ENCODE data around the gene LRIG1.

Gene LRIG1

GRCh38 chr3:66386011-66386924, 114.6 kb downstream of the LRIG1 start:
- DNase-seq (ENCODE audit: low read depth, low spot score): no peak

DNA sequence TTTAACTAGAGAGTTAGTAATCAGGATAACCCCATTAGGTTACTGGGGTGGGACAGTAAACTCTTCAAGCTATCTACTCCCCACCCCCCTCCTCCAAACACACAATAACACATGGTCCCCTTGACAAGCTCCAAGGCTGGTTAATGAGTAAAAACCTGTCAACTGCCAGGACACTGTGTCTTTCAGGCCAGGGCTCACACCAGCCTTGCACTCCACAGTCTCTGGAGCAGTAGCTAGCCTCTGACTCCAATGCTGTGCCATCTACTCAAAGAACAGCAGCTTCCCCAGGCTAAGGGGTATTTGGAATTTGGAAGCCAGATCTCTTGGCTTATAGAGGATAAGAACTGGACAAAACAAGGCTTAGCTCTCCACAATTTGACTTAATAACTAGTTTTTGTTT, 115.8 kb downstream of the LRIG1 start:
- DNase-seq (ENCODE audit: low read depth, low spot score): no peak

DNA sequence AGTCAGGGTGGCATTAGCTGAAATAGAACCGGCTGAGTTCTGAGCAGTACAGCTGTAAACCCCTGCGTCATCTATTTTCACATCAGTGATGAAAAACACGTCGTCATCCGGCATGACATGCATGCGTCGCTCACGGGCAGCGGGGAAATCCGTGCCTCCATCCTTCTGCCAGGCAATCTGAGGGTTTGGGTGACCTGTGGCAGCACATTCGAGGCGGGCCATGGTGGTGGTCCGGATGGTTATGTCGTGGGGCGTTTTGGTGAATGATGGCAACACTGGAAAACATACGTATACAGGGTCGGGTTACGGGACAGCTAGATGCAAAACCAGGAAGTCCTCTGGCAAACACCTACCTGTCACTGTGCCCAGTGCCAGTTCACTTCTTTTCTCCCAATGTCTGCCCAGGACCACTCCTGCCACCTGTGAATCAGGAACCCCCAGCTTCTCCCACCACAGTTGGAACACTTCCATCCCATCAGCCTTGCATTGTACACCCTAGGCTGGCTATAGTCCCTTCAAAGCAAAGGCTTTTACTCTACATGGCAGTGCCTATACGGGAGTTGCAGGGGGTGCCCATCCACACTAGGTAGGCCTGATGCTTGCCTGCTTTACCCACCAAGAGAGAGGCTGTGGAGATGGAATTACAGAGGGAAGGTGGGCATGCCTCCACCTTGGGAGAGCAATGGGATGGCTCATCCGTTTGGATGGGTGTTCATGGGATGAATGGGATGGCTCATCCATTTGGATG, 116.7 kb downstream of the LRIG1 start:
- no peak for DNase-seq (ENCODE audit: low read depth, low spot score)

GRCh38 chr3:66383023-66383422, 117.8 kb downstream of the LRIG1 start:
- DNase-seq (ENCODE audit: low read depth, low spot score): no peak

DNA sequence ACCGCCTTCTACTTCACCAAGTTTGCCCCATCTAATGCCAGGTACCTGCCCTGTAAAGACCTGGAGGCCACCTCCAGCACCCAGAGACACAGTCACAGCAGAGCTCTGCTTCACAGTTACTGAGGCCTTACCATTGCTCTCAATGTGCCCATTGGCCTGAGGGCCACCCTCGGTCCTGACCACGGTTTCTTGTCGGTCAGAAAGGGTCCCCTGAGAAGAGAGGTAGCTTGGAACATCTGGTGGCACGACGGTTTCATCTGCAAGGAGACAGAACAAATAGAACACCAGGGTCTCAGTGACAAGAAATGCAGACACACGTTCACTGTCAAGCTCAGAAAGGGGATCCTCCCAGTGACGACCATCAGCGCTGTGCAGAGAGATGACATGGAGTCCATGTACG, 118.7 kb downstream of the LRIG1 start:
- DNase-seq (ENCODE audit: low read depth, low spot score): no peak

DNA sequence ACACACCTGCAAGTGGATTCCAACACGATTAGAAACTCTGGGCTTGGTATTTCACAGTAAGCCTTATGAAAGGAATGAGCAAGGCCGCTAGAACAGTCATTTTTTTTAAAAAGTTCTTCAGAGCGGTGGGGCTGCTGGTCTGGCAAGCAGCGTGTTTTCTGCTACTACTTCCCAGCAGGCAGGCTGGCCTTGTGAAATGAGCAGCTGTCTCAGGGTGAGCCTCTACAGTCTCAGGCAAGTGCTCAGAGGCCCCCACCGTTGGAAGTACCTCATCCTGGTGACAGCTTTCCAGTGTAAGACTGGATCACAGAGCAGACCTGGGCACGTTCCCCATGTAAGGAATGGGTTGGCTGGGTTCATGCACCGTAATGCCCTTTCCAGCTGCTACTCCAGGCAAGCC, 119.2 kb downstream of the LRIG1 start:
- DNase-seq (ENCODE audit: low read depth, low spot score): no peak

GRCh38 chr3:66380200-66380932, 120.5 kb downstream of the LRIG1 start:
- DNase-seq (ENCODE audit: low read depth, low spot score): no peak

DNA sequence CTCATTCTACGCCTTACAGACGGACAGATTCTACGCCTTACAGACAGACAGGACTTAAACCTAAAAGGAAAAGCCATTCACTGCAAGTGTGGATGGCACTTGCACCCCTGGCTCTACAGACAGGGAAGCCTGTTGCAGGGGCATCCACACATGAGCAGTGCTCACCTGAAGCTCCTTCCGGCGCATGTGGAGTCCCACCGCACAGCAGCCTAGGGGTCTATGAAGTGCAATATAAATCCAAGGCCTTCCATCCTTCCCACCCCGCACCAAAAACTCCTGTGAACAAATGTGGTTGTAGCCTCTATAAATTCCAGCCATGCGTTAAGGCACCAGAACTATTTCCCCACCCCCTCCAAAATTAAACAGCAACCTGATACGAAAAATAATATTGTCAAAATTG, 121.3 kb downstream of the LRIG1 start:
- no peak for DNase-seq (ENCODE audit: low read depth, low spot score)

GRCh38 chr3:66378256-66378655, 122.6 kb downstream of the LRIG1 start:
- DNase-seq (ENCODE audit: low read depth, low spot score): no peak

- DNase-seq (ENCODE audit: low read depth, low spot score): no peak
These were observed 123.0 kb downstream of the LRIG1 start for GRCh38 chr3:66377800-66378199.

GRCh38 chr3:66376568-66376967, 124.3 kb downstream of the LRIG1 start:
- no peak for DNase-seq (ENCODE audit: low read depth, low spot score)

DNA sequence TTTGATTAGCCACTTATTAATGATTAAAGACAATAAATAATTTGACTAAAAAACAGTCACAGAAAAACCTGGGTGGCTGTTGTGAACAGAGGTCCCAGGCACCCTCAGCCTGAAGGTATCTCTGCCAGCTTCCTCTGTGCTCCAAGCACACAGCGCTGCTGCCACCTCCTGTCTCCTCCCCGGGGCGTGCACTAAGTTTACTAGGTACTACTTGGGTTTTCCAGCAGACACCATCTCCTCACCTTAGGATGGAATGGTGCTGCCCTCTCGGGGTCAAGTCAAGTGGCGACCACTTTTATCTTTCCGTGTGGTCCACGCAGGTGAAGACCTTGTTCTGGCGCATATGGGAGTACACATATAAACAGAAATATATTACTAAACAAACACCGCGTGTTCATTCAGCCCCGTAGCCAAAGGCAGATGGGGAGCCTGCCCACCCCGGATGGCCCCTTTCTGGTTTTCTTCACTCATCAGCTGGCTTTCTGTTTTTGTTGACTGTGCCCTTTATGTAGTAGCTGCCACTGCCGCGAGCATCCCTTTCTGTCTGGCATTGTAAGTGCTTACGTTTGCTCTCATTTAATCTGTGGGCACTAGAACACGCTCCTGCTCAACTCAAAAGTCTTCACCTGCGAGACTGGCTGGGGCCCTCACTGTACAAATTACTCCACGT, 128.0 kb downstream of the LRIG1 start:
- DNase-seq (ENCODE audit: low read depth, low spot score): no peak

DNA sequence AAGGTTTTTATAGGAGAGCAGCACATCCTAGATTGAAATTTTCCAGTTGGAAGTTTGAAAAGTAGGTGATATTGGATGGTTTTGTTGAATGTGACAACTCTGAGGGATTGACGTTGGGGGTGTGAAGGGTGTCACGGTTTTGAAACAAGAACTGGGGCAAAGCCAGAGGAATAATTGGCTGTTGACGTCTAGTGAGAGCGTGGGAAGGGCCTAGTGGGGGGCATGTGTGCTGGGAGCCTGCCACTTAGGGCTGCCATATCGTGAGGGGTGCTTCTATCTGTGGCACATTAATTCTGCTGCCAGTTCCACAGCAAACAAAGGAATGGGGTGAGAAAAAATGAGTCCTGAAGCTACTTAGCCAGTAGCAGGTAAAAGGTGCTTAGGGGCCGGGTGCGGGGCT, 129.4 kb downstream of the LRIG1 start:
- no peak for DNase-seq (ENCODE audit: low read depth, low spot score)

- DNase-seq (ENCODE audit: low read depth, low spot score): no peak
These were observed 130.6 kb downstream of the LRIG1 start for GRCh38 chr3:66370179-66370578.

- DNase-seq (ENCODE audit: low read depth, low spot score): no peak
These were observed 132.8 kb downstream of the LRIG1 start for GRCh38 chr3:66367979-66368378.

DNA sequence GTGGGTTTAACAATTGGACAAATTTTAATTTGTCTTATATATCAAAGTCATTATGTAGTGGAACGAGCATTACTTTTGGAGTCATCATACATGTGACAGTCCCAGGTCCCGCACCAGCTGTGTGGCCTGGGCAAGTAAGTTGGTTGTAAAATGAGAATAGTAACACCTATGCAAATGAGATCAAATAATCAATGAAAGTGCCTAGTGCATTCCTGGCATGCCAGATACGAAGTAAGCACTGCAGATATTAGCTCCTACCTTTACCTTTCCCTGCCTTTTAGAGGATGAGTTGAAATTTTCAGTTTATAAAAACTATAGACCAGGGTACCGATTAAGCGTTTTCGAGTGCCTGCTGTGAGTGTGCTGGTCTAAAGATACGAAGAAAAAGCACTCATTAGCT, 134.1 kb downstream of the LRIG1 start:
- no peak for DNase-seq (ENCODE audit: low read depth, low spot score)

GRCh38 chr3:66365080-66365479, 135.7 kb downstream of the LRIG1 start:
- no peak for DNase-seq (ENCODE audit: low read depth, low spot score)

GRCh38 chr3:66363148-66363547, 137.7 kb downstream of the LRIG1 start:
- DNase-seq (ENCODE audit: low read depth, low spot score): no peak

DNA sequence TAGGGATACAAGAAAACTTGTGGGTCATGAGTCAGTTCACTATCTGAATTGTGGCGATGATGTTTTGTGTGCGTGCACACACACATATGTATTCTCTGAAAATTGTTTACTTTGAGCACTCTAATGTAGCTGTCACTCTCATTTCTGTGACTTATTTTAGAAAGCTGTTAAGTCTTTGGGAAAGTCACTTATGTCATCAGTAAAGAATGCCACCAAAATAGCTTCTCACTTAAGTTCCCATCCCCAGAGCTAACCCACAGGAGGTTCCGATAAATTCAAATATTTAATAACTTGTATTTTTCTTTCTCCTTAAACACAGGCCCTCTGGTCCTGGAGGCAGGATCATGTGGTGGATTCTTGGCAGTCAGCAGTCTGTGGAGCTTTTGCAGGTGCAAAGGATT, 138.3 kb downstream of the LRIG1 start:
- no peak for DNase-seq (ENCODE audit: low read depth, low spot score)

DNA sequence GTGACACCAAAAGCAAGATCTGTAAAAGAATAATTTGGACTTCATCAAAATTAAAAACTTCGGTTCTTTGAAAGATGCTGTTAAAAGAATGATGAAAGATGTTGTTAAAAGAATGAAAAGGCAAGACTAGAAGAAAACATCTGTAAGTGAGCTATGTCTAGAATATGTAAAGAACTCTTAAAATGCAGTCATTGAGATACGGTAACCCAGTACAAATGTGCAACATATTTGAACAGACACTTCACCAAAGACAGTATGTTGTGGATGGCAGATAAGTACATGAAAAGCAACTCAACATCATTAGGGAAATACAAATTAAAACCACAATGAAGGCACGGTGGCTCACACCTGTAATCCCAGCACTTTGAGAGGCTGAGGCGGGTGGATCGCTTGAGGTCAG, 139.5 kb downstream of the LRIG1 start:
- no peak for DNase-seq (ENCODE audit: low read depth, low spot score)

GRCh38 chr3:66355997-66356396, 144.8 kb downstream of the LRIG1 start:
- DNase-seq (ENCODE audit: low read depth, low spot score): no peak

DNA sequence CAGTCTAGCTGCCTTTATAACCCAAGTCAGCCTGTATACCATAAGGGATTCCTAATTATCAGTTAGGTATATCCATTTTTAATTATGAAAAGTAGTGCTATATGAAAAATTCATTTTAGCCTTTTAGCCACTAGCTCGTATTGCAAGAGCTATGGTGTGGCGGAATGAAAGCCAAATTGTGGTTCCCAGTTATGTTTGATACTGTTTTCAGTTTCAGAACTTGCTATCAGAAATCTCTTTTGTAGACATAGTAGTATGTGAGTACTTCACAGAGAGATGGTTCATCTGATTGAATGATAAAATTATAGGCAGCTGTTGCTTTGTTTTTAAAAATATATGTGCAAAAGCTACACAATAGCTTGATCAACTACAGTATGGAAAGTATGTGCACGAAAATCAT, 145.4 kb downstream of the LRIG1 start:
- no peak for DNase-seq (ENCODE audit: low read depth, low spot score)
